HepG2 (cell line): ENCODE results near the gene VPS9D1. TPM values are rescaled to one million over a fixed set of nuclear protein-coding genes. Genes with fewer than 3 reads are reported as not detected.
"Not testable (repeated sequence)": the region's sequence is repeated elsewhere in the genome, so short reads cannot be mapped to it uniquely, and the experiment has no call there.

Experiments
- ATAC-seq: fragments of 200-7000 bp; cut with Tn5 transposase; 3 replicates; pipeline ENCODE4 v1.9.1; 2020; ENCODE audit warnings: mild to moderate bottlenecking, moderate library complexity
- BruUV-seq: library from RNA; stranded (reverse); fragments of 400-500 nt; replicated peaks from 2 replicates; lab custom pipeline; 2021; lab: Mats Ljungman, UMichigan
- CTCF ChIA-PET: fragments of 300-600 bp; formaldehyde crosslinking; extraction: SDS; loops from one replicate; lab custom pipeline; 2021; ENCODE audit warnings: low total read pairs, inconsistent platforms, low intra/inter-chr PET ratio; lab: Yijun Ruan, JAX
- POLR2A ChIA-PET: fragments of 350-600 bp; sonication (Branson Sonifier 250); formaldehyde crosslinking; loops from one replicate; lab custom pipeline; 2020; ENCODE audit warnings: antibody characterized with exemption, inconsistent platforms; lab: Yijun Ruan, JAX
- DNase-seq: peaks from one replicate; pipeline ENCODE4 v3.0.0-alpha.2; 2015; ENCODE audit warnings: low spot score
- FAIRE-seq: peaks from 3 replicates; lab custom pipeline; 2011; peaks lifted over from hg19 to GRCh38; lab: Jason Lieb, UNC
- H2AFZ ChIP-seq: one replicate; pipeline ENCODE4 v1.6.1; 2011; ENCODE audit warnings: low read length, inconsistent platforms
- H3K27ac ChIP-seq: fragments of 300-600 bp; 3 replicates; pipeline ENCODE4 v1.8.0; 2011; ENCODE audit warnings: mixed run types, mild to moderate bottlenecking, mixed read lengths, low read length, inconsistent platforms; ENCODE audit not compliant: insufficient read depth; ENCODE audit errors: extremely low read length
- H3K27me3 ChIP-seq, 2 experiments: fragments of 200-600 bp in 1 of 2; 2 replicates in 1 of 2; 3 replicates in 1 of 2; pipeline versions ENCODE4 v1.6.0 to v1.8.0; 2011; ENCODE audit warnings: low read length in 2 of 2, mild to moderate bottlenecking in 2 of 2, moderate library complexity in 2 of 2, inconsistent platforms in 1 of 2; ENCODE audit not compliant: insufficient read depth in 2 of 2, control insufficient read depth in 1 of 2
- H3K36me3 ChIP-seq, 2 experiments: fragments of 200-600 bp in 1 of 2; replicated peaks in 1 of 2; 2 replicates in 1 of 2; 3 replicates in 1 of 2; pipeline versions ENCODE4 v1.5.1 to v1.8.0; 2011; ENCODE audit warnings: low read length in 2 of 2, inconsistent platforms in 1 of 2; ENCODE audit not compliant: insufficient read depth in 2 of 2, control insufficient read depth in 1 of 2
- H3K4me1 ChIP-seq: 2 replicates; pipeline ENCODE4 v1.5.1; 2012; ENCODE audit warnings: low read length, inconsistent platforms; ENCODE audit not compliant: insufficient read depth
- H3K4me2 ChIP-seq: 2 replicates; pipeline ENCODE4 v1.6.0; 2011; ENCODE audit warnings: low read depth, low read length, inconsistent platforms
- H3K4me3 ChIP-seq, 3 experiments: fragments of 200-600 bp in 1 of 3; sonication (generic), shearing (Covaris generic) in 1 of 3; replicated peaks in 1 of 3; 2 replicates each; pipeline ENCODE4 v1.5.1; 2011 to 2016; ENCODE audit warnings: low read length in 3 of 3, inconsistent platforms in 2 of 3, low read depth in 2 of 3, mild to moderate bottlenecking in 2 of 3, control low read depth in 1 of 3, mixed read lengths in 1 of 3; ENCODE audit not compliant: insufficient read depth in 1 of 3
- H3K79me2 ChIP-seq: one replicate; pipeline ENCODE4 v1.6.1; 2011; ENCODE audit warnings: low read length, inconsistent platforms; ENCODE audit not compliant: insufficient read depth
- H3K9ac ChIP-seq: 2 replicates; pipeline ENCODE4 v1.6.0; 2011; ENCODE audit warnings: mild to moderate bottlenecking, low read depth, low read length, inconsistent platforms; ENCODE audit not compliant: insufficient read depth
- H3K9me3 ChIP-seq: 2 replicates; pipeline ENCODE4 v1.5.1; 2012; ENCODE audit warnings: mild to moderate bottlenecking, low read length
- H4K20me1 ChIP-seq: 2 replicates; pipeline ENCODE4 v1.6.0; 2011; ENCODE audit warnings: inconsistent platforms, mild to moderate bottlenecking, low read length, moderate library complexity; ENCODE audit not compliant: insufficient read depth
- ATF7 ChIP-seq, 2 experiments: fragments of 450-650 bp in 1 of 2; sonication (generic) in 1 of 2; formaldehyde crosslinking in 1 of 2; IDR thresholded peaks; 2 replicates each; pipeline versions ENCODE4 v1.4.0 to v1.6.1; 2016 to 2020; ENCODE audit warnings: antibody characterized with exemption in 1 of 2, mild to moderate bottlenecking in 1 of 2, missing genetic modification reagents in 1 of 2
- CREB1 ChIP-seq, 2 experiments: fragments of 450-650 bp in 1 of 2; IDR thresholded peaks; 2 replicates each; pipeline ENCODE4 v1.6.1; 2016 to 2017; ENCODE audit warnings: control low read depth in 1 of 2, mild to moderate bottlenecking in 1 of 2, missing compliant biosample characterization in 1 of 2, missing genetic modification characterization in 1 of 2
- ZBTB25 ChIP-seq: IDR thresholded peaks from 2 replicates; pipeline ENCODE4 v1.6.1; 2018; ENCODE audit warnings: missing genetic modification reagents
- ZNF121 ChIP-seq: sonication (generic); formaldehyde crosslinking; IDR thresholded peaks from 2 replicates; pipeline ENCODE4 v1.5.0; 2020; ENCODE audit warnings: mild to moderate bottlenecking, missing genetic modification reagents
- WGBS: methylation state at CpG from one replicate; pipeline ENCODE4 v1.1.6; 2017; ENCODE audit warnings: low lambda C conversion rate; 5-methylcytosine and 5-hydroxymethylcytosine counted together
- in situ Hi-C: cut with HindIII; loops from 2 replicates; pipeline ENCODE4 v1.10.0; 2017; ENCODE audit warnings: low pct_unique_long_range_greater_than_20kb; ENCODE audit not compliant: extremely low pct_ligation_motif_present
- intact Hi-C: fragments of 100-400 bp; cut with micrococcal nuclease; formaldehyde crosslinking; loops from one replicate; pipeline ENCODE4 v1.10.0; 2022; ENCODE audit not compliant: unreplicated experiment
- polyA plus RNA-seq, 8 experiments: library from polyadenylated mRNA; depleted of rRNA in 3 of 8; stranded (reverse) in 7 of 8; unstranded in 1 of 8; fragments of >200 nt; fragmentation: Illumina TruSeq in 4 of 8; extraction: Trizol in 4 of 8; gene quantifications; 2 replicates each; pipeline versions ENCODE4 v1.2.1 to v1.2.3, GENCODE V29; 2011 to 2016; ENCODE audit warnings: low read depth in 4 of 8, missing spikeins in 1 of 8, mixed read lengths in 1 of 8; ENCODE audit not compliant: insufficient read depth in 1 of 8
- total RNA-seq, 5 experiments: library from RNA; depleted of rRNA; stranded (reverse); fragments of >200 nt; fragmentation: Illumina TruSeq; extraction: Trizol; gene quantifications; 2 replicates each; pipeline ENCODE4 v1.2.3, GENCODE V29; 2016; ENCODE audit warnings: low read depth in 1 of 5
- TF ChIP-seq, protein P1 (sequence below): sonication (generic); formaldehyde crosslinking; IDR thresholded peaks from 2 replicates; pipeline ENCODE4 v1.5.0; 2020; ENCODE audit warnings: mild to moderate bottlenecking, missing genetic modification reagents
- TF ChIP-seq, protein P2 (sequence below): sonication (generic); formaldehyde crosslinking; conservative IDR thresholded peaks from 2 replicates; pipeline ENCODE4 v1.8.1; 2023; ENCODE audit warnings: missing genetic modification reagents

VPS9D1 gene
- total and polyA plus RNA-seq, 2 of the 13 experiments (the other 11 are each of a cell fraction or from before 2014, with no cell fraction given) = 10.1 to 13.2 TPM

GRCh38 chr16:89690392-89690901 lies 30.3 kb downstream of the VPS9D1 start:
- H2AFZ ChIP-seq = no peak overlapping the region
- no peak overlapping the region for H3K4me2 ChIP-seq
- ChIA-PET POLR2A (interaction anchor here (3.2 kb wide), 1 partner anchor 10 kb away, joined by 20 read pairs; no protein-coding TSS in a partner anchor), CTCF (no interaction called here)
- intact Hi-C loops = no loop called here
- TF ChIP-seq ATF7 (IDR thresholded peaks at IDR 0.05) (peak; percentile 96), ATF7 (CRISPR knock-in tag; IDR thresholded peaks at IDR 0.05) (no peak), CREB1 (IDR thresholded peaks at IDR 0.05) (peak; percentile 57), CREB1 (CRISPR knock-in tag; IDR thresholded peaks at IDR 0.05) (no peak), ZBTB25 (CRISPR knock-in tag) (no peak)
- in situ Hi-C loops = no loop called here
- BruUV-seq = no TSS peak
- peaks cover 5% of the 10 kb centered on the region for H3K9me3 ChIP-seq
- no peak for FAIRE-seq
- WGBS = 88% methylated on average over 16 of the region's 16 CpGs
- no peak for ATAC-seq
- H3K79me2 ChIP-seq = no peaks in the 10 kb centered on the region
- no peak for DNase-seq
- H3K27ac ChIP-seq = no peak overlapping the region
- H3K36me3 ChIP-seq = no peaks in the 10 kb centered on the region
- no peaks in the 10 kb centered on the region for H3K27me3 ChIP-seq
- H3K9ac ChIP-seq = no peak overlapping the region
- H3K4me3 ChIP-seq = no peak overlapping the region
- H4K20me1 ChIP-seq = no peaks in the 10 kb centered on the region
- peaks cover 89% of the 10 kb centered on the region for H3K4me1 ChIP-seq

DNA sequence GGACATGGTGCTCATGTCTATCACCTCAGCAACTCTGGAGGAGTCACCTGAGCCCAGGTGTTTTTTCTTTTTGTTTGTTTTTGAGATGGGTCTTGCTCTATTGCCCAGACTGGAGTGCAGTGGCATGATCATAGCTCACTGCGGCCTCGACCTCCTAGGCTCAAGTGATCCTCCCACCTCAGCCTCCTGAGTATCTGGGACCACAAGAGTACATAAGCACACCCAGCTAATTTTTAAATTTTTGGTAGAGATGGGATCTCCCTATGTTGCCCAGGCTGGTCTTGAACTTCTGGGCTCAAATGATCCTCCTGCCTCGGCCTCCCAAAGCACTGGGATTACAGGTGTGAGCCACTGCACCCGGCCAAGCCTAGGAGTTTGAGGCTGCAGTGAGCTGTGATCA lies 31.1 kb downstream of the VPS9D1 start:
- DNase-seq, H2AFZ ChIP-seq, intact Hi-C loops, in situ Hi-C loops, H3K27ac ChIP-seq, ATAC-seq, BruUV-seq, CTCF ChIA-PET, H3K9ac ChIP-seq, H3K4me3 ChIP-seq, H3K79me2 ChIP-seq, H4K20me1 ChIP-seq, H3K36me3 ChIP-seq, FAIRE-seq, H3K4me2 ChIP-seq, H3K27me3 ChIP-seq: not testable (repeated sequence)
- peaks cover 80% of the 10 kb centered on the region for H3K4me1 ChIP-seq
- H3K9me3 ChIP-seq = peaks cover 13% of the 10 kb centered on the region
- POLR2A ChIA-PET = interaction anchor here (3.2 kb wide), 1 partner anchor 11 kb away, joined by 20 read pairs; no protein-coding TSS in a partner anchor
- TF ChIP-seq, protein P1, sequence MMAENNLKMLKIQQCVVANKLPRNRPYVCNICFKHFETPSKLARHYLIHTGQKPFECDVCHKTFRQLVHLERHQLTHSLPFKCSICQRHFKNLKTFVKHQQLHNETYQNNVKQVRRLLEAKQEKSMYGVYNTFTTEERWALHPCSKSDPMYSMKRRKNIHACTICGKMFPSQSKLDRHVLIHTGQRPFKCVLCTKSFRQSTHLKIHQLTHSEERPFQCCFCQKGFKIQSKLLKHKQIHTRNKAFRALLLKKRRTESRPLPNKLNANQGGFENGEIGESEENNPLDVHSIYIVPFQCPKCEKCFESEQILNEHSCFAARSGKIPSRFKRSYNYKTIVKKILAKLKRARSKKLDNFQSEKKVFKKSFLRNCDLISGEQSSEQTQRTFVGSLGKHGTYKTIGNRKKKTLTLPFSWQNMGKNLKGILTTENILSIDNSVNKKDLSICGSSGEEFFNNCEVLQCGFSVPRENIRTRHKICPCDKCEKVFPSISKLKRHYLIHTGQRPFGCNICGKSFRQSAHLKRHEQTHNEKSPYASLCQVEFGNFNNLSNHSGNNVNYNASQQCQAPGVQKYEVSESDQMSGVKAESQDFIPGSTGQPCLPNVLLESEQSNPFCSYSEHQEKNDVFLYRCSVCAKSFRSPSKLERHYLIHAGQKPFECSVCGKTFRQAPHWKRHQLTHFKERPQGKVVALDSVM (CRISPR knock-in tag) = peak; percentile 62; the same call in 1 of the 2 replicates
- TF ChIP-seq, protein P2, sequence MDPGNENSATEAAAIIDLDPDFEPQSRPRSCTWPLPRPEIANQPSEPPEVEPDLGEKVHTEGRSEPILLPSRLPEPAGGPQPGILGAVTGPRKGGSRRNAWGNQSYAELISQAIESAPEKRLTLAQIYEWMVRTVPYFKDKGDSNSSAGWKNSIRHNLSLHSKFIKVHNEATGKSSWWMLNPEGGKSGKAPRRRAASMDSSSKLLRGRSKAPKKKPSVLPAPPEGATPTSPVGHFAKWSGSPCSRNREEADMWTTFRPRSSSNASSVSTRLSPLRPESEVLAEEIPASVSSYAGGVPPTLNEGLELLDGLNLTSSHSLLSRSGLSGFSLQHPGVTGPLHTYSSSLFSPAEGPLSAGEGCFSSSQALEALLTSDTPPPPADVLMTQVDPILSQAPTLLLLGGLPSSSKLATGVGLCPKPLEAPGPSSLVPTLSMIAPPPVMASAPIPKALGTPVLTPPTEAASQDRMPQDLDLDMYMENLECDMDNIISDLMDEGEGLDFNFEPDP (CRISPR knock-in tag) = 0 out of 2 replicates have a peak, but pooled peaks have one; percentile 35
- peak; percentile 77 for TF ChIP-seq ZNF121
- 75% methylated on average over 4 of the region's 4 CpGs for WGBS
